ENCODE data around the gene LRRC30. TPM values are rescaled to one million over a fixed set of nuclear protein-coding genes. Genes with fewer than 3 reads are reported as not detected.

The LRRC30 gene
- total RNA-seq, 2 donors from 2014 or later, result not detected

DNA sequence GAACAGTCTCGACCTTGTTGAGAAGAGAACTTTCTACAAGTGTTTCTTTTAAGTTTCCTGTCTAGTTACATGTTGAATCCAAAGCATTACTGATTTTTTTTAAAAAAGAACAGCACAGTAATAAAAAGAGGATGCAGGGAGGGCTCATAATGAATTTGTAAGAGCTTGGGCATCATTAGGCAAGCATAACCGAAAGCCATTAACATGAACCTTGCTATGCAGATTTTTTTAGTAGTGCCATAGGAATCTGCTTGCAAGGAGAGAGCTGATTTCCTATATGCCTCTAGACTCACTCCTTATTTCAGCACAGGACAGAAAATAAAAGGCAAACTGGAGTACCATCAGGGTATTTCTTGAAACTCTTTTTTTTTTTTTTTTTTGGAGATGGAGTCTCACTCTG is 5.2 kb downstream of the LRRC30 start:
- no peak for DNase-seq (ENCODE audit: low spot score)
- intact Hi-C loops (cut with DNase I), result no loop called here

GRCh38 chr18:7236933-7237332 is 6.0 kb downstream of the LRRC30 start:
- DNase-seq (ENCODE audit: low spot score), result no peak
- intact Hi-C loops (cut with DNase I), result no loop called here

- no peak for DNase-seq (ENCODE audit: low spot score)
- intact Hi-C loops (cut with DNase I), result no loop called here
Observed at GRCh38 chr18:7237673-7238272, 6.9 kb downstream of the LRRC30 start.

GRCh38 chr18:7242926-7243325 is 12.0 kb downstream of the LRRC30 start:
- no peak for DNase-seq (ENCODE audit: low spot score)
- intact Hi-C loops (cut with DNase I), result no loop called here

- no peak for DNase-seq (ENCODE audit: low spot score)
- intact Hi-C loops (cut with DNase I), result no loop called here
Observed at GRCh38 chr18:7248877-7249276, 18.0 kb downstream of the LRRC30 start.

DNA sequence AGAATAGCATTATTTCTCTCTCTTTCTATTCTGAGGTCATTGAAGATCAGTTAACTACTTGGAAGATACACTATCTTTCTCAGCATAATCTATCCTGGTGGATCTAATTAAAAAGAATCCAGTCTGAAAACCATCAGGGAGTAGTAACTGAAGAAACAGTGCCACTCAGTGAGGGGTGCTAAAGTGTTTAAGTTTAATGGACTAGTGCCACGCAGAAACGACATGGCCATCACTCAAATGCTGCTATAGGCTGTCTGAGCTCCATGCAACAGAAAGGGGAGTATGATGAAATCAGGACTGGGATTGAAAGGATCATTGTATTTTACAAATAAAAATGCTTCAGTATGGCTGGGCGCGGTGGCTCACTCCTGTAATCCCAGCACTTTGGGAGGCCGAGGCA is 23.3 kb downstream of the LRRC30 start:
- DNase-seq (ENCODE audit: low spot score), result no peak
- intact Hi-C loops (cut with DNase I), result no loop called here

DNA sequence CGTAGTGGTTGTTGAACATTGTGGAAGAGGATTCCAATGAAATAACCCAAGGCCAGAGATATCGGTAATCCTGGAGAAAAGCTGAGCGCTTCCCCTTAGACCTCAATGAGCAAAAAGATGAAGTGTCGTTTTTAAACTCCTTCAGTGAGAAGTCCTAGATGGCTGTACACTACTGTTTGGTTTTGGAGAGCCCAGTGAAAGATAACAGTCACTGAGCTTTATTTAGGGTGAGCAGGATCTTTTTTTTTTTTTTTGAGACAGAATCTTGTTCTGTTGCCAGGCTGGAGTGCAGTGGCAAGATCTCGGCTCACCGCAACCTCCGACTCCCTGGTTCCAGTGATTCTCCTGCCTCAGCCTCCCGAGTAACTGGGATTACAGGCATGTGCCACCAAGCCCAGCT is 24.2 kb downstream of the LRRC30 start:
- no peak for DNase-seq (ENCODE audit: low spot score)
- intact Hi-C loops (cut with DNase I), result no loop called here

- no peak for DNase-seq (ENCODE audit: low spot score)
- intact Hi-C loops (cut with DNase I), result no loop called here
Observed at GRCh38 chr18:7255643-7256042, 24.8 kb downstream of the LRRC30 start.

DNA sequence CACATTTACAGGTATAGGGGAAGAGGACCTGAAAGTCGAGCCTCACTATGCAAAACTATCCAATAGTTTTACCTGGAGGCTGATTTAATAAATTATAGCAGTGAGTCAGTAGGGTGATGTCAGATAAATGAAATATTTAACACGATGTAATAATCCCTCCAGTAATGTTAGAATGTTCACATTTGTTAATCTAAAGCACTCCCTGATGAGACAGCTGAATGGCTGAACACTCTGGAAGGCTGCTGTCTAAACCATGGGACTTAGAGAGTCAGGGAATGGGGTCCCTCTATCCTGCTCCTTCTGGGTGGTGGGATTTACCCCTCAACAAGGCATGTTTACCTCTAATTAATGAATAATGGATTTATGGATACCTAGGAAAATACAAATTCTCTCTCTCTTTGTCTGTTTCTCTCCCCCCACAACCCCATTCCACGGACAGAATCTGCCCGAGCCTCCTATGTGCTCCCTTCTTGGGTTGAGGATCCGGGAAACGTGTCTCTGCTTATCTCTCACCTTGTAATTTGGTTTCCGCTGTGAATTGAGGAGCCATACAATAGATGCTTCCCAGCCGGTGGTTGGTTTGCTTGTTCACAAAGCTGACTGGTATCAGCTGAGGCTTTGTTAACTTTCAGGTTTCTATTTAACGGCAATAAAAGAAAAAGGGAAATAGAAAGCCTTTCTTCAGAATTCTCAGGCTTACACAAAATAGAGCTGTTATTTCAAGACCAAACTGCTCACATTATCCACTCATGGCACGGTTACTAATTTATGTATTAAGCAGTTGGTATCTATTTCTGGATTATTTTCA is 25.9 kb downstream of the LRRC30 start:
- intact Hi-C loops (cut with DNase I), result no loop called here

DNA sequence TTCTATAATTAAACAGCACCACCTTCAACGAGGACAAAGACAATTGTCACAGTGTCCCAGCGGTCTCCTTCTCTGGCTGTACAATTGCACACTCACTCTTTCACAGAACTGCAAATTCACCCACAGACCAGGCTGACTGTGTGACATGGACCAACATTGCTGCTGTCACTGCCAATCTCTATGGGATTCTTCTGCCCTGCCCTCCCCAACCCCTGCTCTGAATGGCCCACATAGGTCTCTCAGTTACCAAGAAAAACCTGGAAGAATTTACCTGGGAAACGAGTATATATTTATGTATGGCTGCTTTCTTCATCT is 26.5 kb downstream of the LRRC30 start:
- intact Hi-C loops (cut with DNase I), result no loop called here
- no peak for DNase-seq (ENCODE audit: low spot score)

More for the DNA sequence above, 25.9 kb downstream of the LRRC30 start:
- DNase-seq (ENCODE audit: low spot score), result no peak

DNA sequence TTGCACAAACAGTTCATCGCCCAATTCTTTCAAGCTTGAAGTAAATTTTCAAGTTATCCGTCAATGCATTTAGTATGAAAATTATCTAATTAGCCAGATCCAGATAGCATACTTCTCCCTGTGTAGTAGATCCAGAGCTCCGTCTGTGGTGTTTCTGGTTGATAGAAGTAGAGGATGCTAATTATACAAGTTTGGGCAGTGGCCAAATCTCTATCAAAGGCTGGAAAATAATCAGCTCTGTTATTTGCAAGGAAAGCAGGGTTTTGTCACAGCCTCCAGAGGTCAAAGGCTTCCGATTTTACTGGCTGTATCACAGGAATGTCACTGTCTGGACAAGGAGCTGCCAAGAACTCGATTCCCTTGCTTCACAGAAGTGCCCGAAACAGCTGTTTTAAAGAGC is 28.6 kb downstream of the LRRC30 start:
- DNase-seq (ENCODE audit: low spot score), result no peak
- intact Hi-C loops (cut with DNase I), result no loop called here

DNA sequence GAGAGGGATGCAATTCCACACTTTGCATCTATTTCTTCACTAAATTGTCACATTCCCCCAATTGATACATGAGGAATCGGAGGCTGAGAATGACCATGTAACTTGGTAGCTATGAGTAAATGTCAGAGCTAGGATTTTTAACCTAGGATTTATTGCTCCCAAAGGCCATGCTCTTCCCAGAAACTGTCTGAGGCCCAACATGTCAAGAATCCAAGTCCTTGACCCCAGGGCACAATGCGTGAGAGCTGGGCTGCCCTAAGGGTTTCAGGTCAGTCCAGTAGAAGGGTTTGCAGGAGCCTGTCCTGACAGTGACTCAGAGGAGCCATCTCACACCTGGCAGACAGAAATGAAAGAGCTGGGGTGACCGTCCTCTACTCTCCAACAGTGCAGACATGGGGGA is 30.3 kb downstream of the LRRC30 start:
- intact Hi-C loops (cut with DNase I), result no loop called here
- DNase-seq (ENCODE audit: low spot score), result no peak

DNA sequence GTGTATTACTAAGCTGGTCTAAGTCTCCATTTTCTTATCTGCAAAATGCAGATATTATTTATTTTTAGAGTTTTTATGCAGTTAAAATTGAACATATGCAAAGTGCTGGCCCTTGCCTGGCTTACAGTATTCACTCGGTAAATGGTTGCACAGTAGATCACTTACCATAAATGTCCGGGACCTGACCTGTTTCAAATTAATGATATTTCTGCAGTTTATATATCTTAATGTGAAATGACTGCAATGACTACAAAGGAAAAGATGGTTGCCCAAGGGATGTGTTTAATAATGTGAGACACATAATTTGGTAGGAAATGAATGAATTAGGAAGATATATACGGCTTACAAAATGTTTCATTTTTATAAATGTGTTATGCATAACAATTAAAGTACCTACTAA is 37.1 kb downstream of the LRRC30 start:
- no peak for DNase-seq (ENCODE audit: low spot score)
- intact Hi-C loops (cut with DNase I), result no loop called here

DNA sequence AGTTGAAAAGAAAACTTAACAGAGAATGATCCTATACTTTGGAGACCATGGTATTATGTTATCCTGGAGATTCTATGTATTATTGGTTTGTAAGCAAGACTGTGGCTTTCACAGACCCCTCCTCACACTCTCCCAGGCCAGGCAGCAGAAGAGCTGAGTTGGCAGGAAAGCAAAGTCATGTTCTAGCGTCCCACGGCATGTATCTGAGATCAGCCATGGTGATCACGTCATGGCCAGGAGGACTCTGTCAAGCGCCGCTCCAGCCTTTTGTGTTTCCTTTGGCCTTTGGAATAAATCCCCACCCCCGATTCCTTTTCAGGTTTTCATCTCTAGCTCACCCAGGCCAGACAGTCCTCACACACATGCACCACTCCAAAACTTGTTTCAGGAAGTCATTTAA is 39.1 kb downstream of the LRRC30 start:
- intact Hi-C loops (cut with DNase I), result loop anchor here (5.0 to 10.0 kb wide), 3 partner anchors 295 to 1205 kb away; partner anchors contain the start of gene PTPRM (in 2 of the 2)
- no peak for DNase-seq (ENCODE audit: low spot score)

- intact Hi-C loops (cut with DNase I), result loop anchor here (5.0 to 10.0 kb wide), 3 partner anchors 292 to 1202 kb away; partner anchors contain the start of gene PTPRM (in 2 of the 2)
- peak; percentile 88 for DNase-seq (ENCODE audit: low spot score)
Observed at GRCh38 chr18:7272311-7273049, 41.6 kb downstream of the LRRC30 start.

- intact Hi-C loops (cut with DNase I), result loop anchor here (5.0 to 10.0 kb wide), 3 partner anchors 291 to 1201 kb away; partner anchors contain the start of gene PTPRM (in 2 of the 2)
Observed at GRCh38 chr18:7273301-7273921, 42.5 kb downstream of the LRRC30 start.

GRCh38 chr18:7281579-7281978 is 50.7 kb downstream of the LRRC30 start:
- DNase-seq (ENCODE audit: low spot score), result no peak

More at GRCh38 chr18:7273301-7273921, 42.5 kb downstream of the LRRC30 start:
- DNase-seq (ENCODE audit: low spot score), result peak; percentile 94

More at GRCh38 chr18:7281579-7281978, 50.7 kb downstream of the LRRC30 start:
- intact Hi-C loops (cut with DNase I), result loop anchor here in 1 of 2 donors (5.0 kb wide), 1 partner anchor 1796 kb away; no protein-coding TSS in a partner anchor

Data from posterior vena cava (tissue), 2 donors.